ENCODE data around the gene HIPK4. TPM values are rescaled to one million over a fixed set of nuclear protein-coding genes. Genes with fewer than 3 reads are reported as not detected.
A peak's percentile ranks its signal among the peaks of the same experiment; 100 is the strongest.

Gene HIPK4
- total RNA-seq, 1 donor from 2014 or later, result not detected

GRCh38 chr19:40398417-40399131, 8.6 kb upstream of the HIPK4 start:
- H3K4me3 Mint-ChIP-seq, result peak overlapping the region; percentile 0

GRCh38 chr19:40397568-40397906, 7.6 kb upstream of the HIPK4 start:
- no peak overlapping the region for H2AFZ ChIP-seq (replicated peaks)
- no peaks in the 10 kb centered on the region for H3K36me3 Mint-ChIP-seq
- H3K4me3 ChIP-seq, result no peak overlapping the region
- H3K4me1 ChIP-seq, result no peaks in the 10 kb centered on the region
- H3K27me3 Mint-ChIP-seq (ENCODE audit: insufficient read depth, low read depth), result peaks cover 20% of the 10 kb centered on the region
- no peak overlapping the region for H3K4me2 ChIP-seq
- H3K79me2 ChIP-seq (ENCODE audit: low read depth), result no peaks in the 10 kb centered on the region
- H3K9ac ChIP-seq, result no peak overlapping the region
- H3K27ac ChIP-seq, result no peak overlapping the region
- H3K9me3 ChIP-seq (ENCODE audit: low read depth), result no peaks in the 10 kb centered on the region
- H3K4me3 Mint-ChIP-seq, result no peak overlapping the region
- H3K4me1 Mint-ChIP-seq, result peaks cover 12% of the 10 kb centered on the region
- no peaks in the 10 kb centered on the region for H3K36me3 ChIP-seq
- H3K27ac Mint-ChIP-seq, result no peak overlapping the region
- DNase-seq (ENCODE audit: low spot score), result no peak
- H4K20me1 ChIP-seq (ENCODE audit: low read depth), result no peaks in the 10 kb centered on the region
- peaks cover 8% of the 10 kb centered on the region for H3F3A ChIP-seq (ENCODE audit: low read depth)
- no peaks in the 10 kb centered on the region for H3K9me3 Mint-ChIP-seq
- TF ChIP-seq EZH2 (IDR thresholded peaks at IDR 0.05), result no peak
- no peak for TF ChIP-seq EZH2phosphoT487 (IDR thresholded peaks at IDR 0.05)
- TF ChIP-seq CTCF (IDR thresholded peaks at IDR 0.05), result no peak
- H3K27me3 ChIP-seq, result peaks cover 21% of the 10 kb centered on the region

More at GRCh38 chr19:40398417-40399131, 8.6 kb upstream of the HIPK4 start:
- Histone ChIP-seq H3K36me3 (no peaks in the 10 kb centered on the region), H3K4me3 (no peak overlapping the region), H3K4me1 (peaks cover 3% of the 10 kb centered on the region), H3K27me3 (peaks cover 21% of the 10 kb centered on the region), H3K79me2 (ENCODE audit: low read depth) (no peaks in the 10 kb centered on the region), H3F3A (ENCODE audit: low read depth) (peaks cover 12% of the 10 kb centered on the region), H2AFZ (replicated peaks) (no peak overlapping the region), H3K4me2 (peak overlapping the region; percentile 46), H3K27ac (no peak overlapping the region), H3K9me3 (ENCODE audit: low read depth) (no peaks in the 10 kb centered on the region), H4K20me1 (ENCODE audit: low read depth) (no peaks in the 10 kb centered on the region), H3K9ac (no peak overlapping the region)
- peak; percentile 84 for DNase-seq (ENCODE audit: low spot score)
- TF ChIP-seq EZH2 (IDR thresholded peaks at IDR 0.05), result no peak
- TF ChIP-seq EZH2phosphoT487 (IDR thresholded peaks at IDR 0.05), result no peak
- no peak for TF ChIP-seq CTCF (IDR thresholded peaks at IDR 0.05)
- Mint-ChIP-seq H3K27ac (no peak overlapping the region), H3K9me3 (no peaks in the 10 kb centered on the region), H3K4me1 (peaks cover 13% of the 10 kb centered on the region), H3K27me3 (ENCODE audit: insufficient read depth, low read depth) (peaks cover 20% of the 10 kb centered on the region), H3K36me3 (no peaks in the 10 kb centered on the region)

- Mint-ChIP-seq H3K27me3 (ENCODE audit: insufficient read depth, low read depth) (peaks cover 23% of the 10 kb centered on the region), H3K36me3 (no peaks in the 10 kb centered on the region), H3K4me3 (no peak overlapping the region), H3K27ac (no peak overlapping the region), H3K4me1 (peaks cover 14% of the 10 kb centered on the region), H3K9me3 (no peaks in the 10 kb centered on the region)
- no peak for TF ChIP-seq CTCF (IDR thresholded peaks at IDR 0.05)
- no peak for TF ChIP-seq EZH2phosphoT487 (IDR thresholded peaks at IDR 0.05)
- TF ChIP-seq EZH2 (IDR thresholded peaks at IDR 0.05), result no peak
- no peaks in the 10 kb centered on the region for H3K4me1 ChIP-seq
- peaks cover 21% of the 10 kb centered on the region for H3K27me3 ChIP-seq
- no peak overlapping the region for H3K27ac ChIP-seq
- H2AFZ ChIP-seq (replicated peaks), result no peak overlapping the region
- no peaks in the 10 kb centered on the region for H3K9me3 ChIP-seq (ENCODE audit: low read depth)
- H3K9ac ChIP-seq, result no peak overlapping the region
- H3K4me2 ChIP-seq, result no peak overlapping the region
- no peaks in the 10 kb centered on the region for H3K36me3 ChIP-seq
- no peaks in the 10 kb centered on the region for H3K79me2 ChIP-seq (ENCODE audit: low read depth)
- DNase-seq (ENCODE audit: low spot score), result no peak
- H3K4me3 ChIP-seq, result no peak overlapping the region
- peaks cover 8% of the 10 kb centered on the region for H3F3A ChIP-seq (ENCODE audit: low read depth)
- no peaks in the 10 kb centered on the region for H4K20me1 ChIP-seq (ENCODE audit: low read depth)
These were observed 7.0 kb upstream of the HIPK4 start for GRCh38 chr19:40396886-40397567.

All from neural progenitor cell (in vitro differentiated cells).